H1 (cell line): ENCODE results near the gene BMI1.

Experiments used
- GABPA ChIP-seq: IDR thresholded peaks from 2 replicates; pipeline ENCODE4 v1.6.1; 2011; ENCODE audit warnings: mild to moderate bottlenecking, low read length, moderate library complexity, borderline replicate concordance; ENCODE audit not compliant: insufficient read depth
- HDAC6 ChIP-seq: IDR thresholded peaks from one replicate; pipeline ENCODE4 v1.7.1; 2012; ENCODE audit warnings: low read depth, mild to moderate bottlenecking, inconsistent platforms, low read length, moderate library complexity
- MAFK ChIP-seq: IDR thresholded peaks from 2 replicates; pipeline ENCODE4 v1.6.1; 2012; ENCODE audit warnings: low read depth, mild to moderate bottlenecking, improper control_type of control experiment, low read length
- POLR2A ChIP-seq, 2 experiments: IDR thresholded peaks; 1 replicate in 1 of 2; 2 replicates in 1 of 2; pipeline ENCODE4 v1.6.1; 2011; ENCODE audit warnings: low read depth in 2 of 2, low read length in 2 of 2, mild to moderate bottlenecking in 2 of 2; ENCODE audit errors: control extremely low read depth in 1 of 2
- POLR2AphosphoS5 ChIP-seq: IDR thresholded peaks from 2 replicates; pipeline ENCODE4 v1.6.1; 2011; ENCODE audit warnings: low read depth, low read length
- RFX5 ChIP-seq: IDR thresholded peaks from 2 replicates; pipeline ENCODE4 v1.6.1; 2011; ENCODE audit warnings: low read depth, low read length, improper control_type of control experiment, borderline replicate concordance
- TBP ChIP-seq: IDR thresholded peaks from 2 replicates; pipeline ENCODE4 v1.6.1; 2011; ENCODE audit warnings: low read depth, low read length, improper control_type of control experiment
- TEAD4 ChIP-seq: IDR thresholded peaks from 2 replicates; pipeline ENCODE4 v1.6.1; 2012; ENCODE audit warnings: low read depth, low read length, inconsistent platforms, mixed read lengths
- TF ChIP-seq, protein P1 (sequence below), 3 experiments: IDR thresholded peaks; 1 replicate in 2 of 3; 2 replicates in 1 of 3; pipeline versions ENCODE4 v1.5.1 to v1.6.1; 2011; ENCODE audit warnings: low read length in 3 of 3, mild to moderate bottlenecking in 3 of 3, inconsistent platforms in 2 of 3, low read depth in 1 of 3, moderate library complexity in 1 of 3; ENCODE audit not compliant: insufficient read depth in 1 of 3; ENCODE audit errors: control extremely low read depth in 1 of 3

- TF ChIP-seq, protein P1, sequence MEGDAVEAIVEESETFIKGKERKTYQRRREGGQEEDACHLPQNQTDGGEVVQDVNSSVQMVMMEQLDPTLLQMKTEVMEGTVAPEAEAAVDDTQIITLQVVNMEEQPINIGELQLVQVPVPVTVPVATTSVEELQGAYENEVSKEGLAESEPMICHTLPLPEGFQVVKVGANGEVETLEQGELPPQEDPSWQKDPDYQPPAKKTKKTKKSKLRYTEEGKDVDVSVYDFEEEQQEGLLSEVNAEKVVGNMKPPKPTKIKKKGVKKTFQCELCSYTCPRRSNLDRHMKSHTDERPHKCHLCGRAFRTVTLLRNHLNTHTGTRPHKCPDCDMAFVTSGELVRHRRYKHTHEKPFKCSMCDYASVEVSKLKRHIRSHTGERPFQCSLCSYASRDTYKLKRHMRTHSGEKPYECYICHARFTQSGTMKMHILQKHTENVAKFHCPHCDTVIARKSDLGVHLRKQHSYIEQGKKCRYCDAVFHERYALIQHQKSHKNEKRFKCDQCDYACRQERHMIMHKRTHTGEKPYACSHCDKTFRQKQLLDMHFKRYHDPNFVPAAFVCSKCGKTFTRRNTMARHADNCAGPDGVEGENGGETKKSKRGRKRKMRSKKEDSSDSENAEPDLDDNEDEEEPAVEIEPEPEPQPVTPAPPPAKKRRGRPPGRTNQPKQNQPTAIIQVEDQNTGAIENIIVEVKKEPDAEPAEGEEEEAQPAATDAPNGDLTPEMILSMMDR (IDR thresholded peaks at IDR 0.05; ENCODE audit: control extremely low read depth in 1 of 3, insufficient read depth in 1 of 3, low read depth in 1 of 3, low read length in 3 of 3), result no peak
- TF ChIP-seq POLR2A (IDR thresholded peaks at IDR 0.05; ENCODE audit: control extremely low read depth in 1 of 2, low read depth in 2 of 2, low read length in 2 of 2) (no peak), MAFK (no peak), GABPA (no peak), POLR2AphosphoS5 (no peak), TBP (no peak), TEAD4 (no peak), RFX5 (no peak), HDAC6 (no peak)
Measured at GRCh38 chr10:22303461-22303860, 17.4 kb upstream of the BMI1 start.
